Right atrium auricular region (tissue), 2 donors: ENCODE data around the gene ENTPD5. TPM values are rescaled to one million over a fixed set of nuclear protein-coding genes. Genes with fewer than 3 reads are reported as not detected.
A peak's percentile ranks its signal among the peaks of the same experiment; 100 is the strongest.

Experiments
- DNase-seq: peaks from one replicate; pipeline ENCODE4 v3.0.0-alpha.2; 2019; ENCODE audit warnings: low spot score
- H3K27ac ChIP-seq, 2 donors: fragments of 200-600 bp; sonication (generic); 1 replicate in 1 of 2; 2 replicates in 1 of 2; pipeline ENCODE4 v1.5.1; 2016 to 2019
- H3K27me3 ChIP-seq, 2 donors: fragments of 200-600 bp; sonication (generic); one replicate each; pipeline versions ENCODE4 v1.5.1 to v1.6.0; 2017 to 2019
- H3K36me3 ChIP-seq: fragments of 200-600 bp; sonication (generic); one replicate; pipeline ENCODE4 v1.5.1; 2016
- H3K4me1 ChIP-seq, 2 donors: fragments of 200-600 bp; sonication (generic); one replicate each; pipeline versions ENCODE4 v1.5.1 to v1.6.0; 2017 to 2019
- H3K4me3 ChIP-seq, 2 donors: fragments of 200-600 bp; sonication (generic); 1 replicate in 1 of 2; 2 replicates in 1 of 2; pipeline ENCODE4 v1.5.1; 2017 to 2019; ENCODE audit warnings: mild to moderate bottlenecking in 1 of 2, moderate library complexity in 1 of 2
- H3K9me3 ChIP-seq, 2 donors: fragments of 200-600 bp; sonication (generic); one replicate each; pipeline ENCODE4 v1.5.1; 2019
- CTCF ChIP-seq, 2 donors: fragments of 200-600 bp; sonication (generic); IDR thresholded peaks; one replicate each; pipeline ENCODE4 v1.5.1; 2019; ENCODE audit warnings: antibody characterized with exemption in 2 of 2
- total RNA-seq, 2 donors: library from RNA; depleted of rRNA; stranded (reverse); fragments of >200 nt; gene quantifications; one replicate each; pipeline ENCODE4 v1.1.0, GENCODE V29; 2016

Gene ENTPD5
- total RNA-seq, 2 donors from 2014 or later = 4.8 to 5.8 TPM

- no peak for TF ChIP-seq CTCF (IDR thresholded peaks at IDR 0.05)
- H3K27me3 ChIP-seq = no peaks in the 10 kb centered on the region
- H3K4me1 ChIP-seq = peaks cover 0 to 9% of the 10 kb centered on the region in 2 donors
- peaks cover 36% of the 10 kb centered on the region for H3K36me3 ChIP-seq
- no peak overlapping the region for H3K27ac ChIP-seq
- H3K9me3 ChIP-seq = no peaks in the 10 kb centered on the region
- no peak overlapping the region for H3K4me3 ChIP-seq
- no peak for DNase-seq
Measured at GRCh38 chr14:73945159-73945670, 73.9 kb downstream of the ENTPD5 start.

GRCh38 chr14:73944432-73945158 lies 74.5 kb downstream of the ENTPD5 start:
- no peak for DNase-seq
- no peaks in the 10 kb centered on the region for H3K9me3 ChIP-seq
- peaks cover 41% of the 10 kb centered on the region for H3K36me3 ChIP-seq
- TF ChIP-seq CTCF (IDR thresholded peaks at IDR 0.05) = no peak
- H3K4me1 ChIP-seq = peaks cover 0 to 9% of the 10 kb centered on the region in 2 donors
- no peak overlapping the region for H3K4me3 ChIP-seq
- no peak overlapping the region for H3K27ac ChIP-seq
- H3K27me3 ChIP-seq = no peaks in the 10 kb centered on the region

GRCh38 chr14:73943083-73943482 lies 76.0 kb downstream of the ENTPD5 start:
- DNase-seq = no peak
- no peak for TF ChIP-seq CTCF (IDR thresholded peaks at IDR 0.05)
- no peaks in the 10 kb centered on the region for H3K27me3 ChIP-seq
- peaks cover 42% of the 10 kb centered on the region for H3K36me3 ChIP-seq
- H3K9me3 ChIP-seq = no peaks in the 10 kb centered on the region
- H3K4me1 ChIP-seq = no peaks in the 10 kb centered on the region
- H3K4me3 ChIP-seq = no peak overlapping the region
- peak overlapping the region in 1 of 2 donors; percentile 5 for H3K27ac ChIP-seq

GRCh38 chr14:73942180-73942579 lies 76.9 kb downstream of the ENTPD5 start:
- TF ChIP-seq CTCF (IDR thresholded peaks at IDR 0.05) = no peak
- Histone ChIP-seq H3K4me1 (no peaks in the 10 kb centered on the region), H3K4me3 (no peak overlapping the region), H3K27ac (no peak overlapping the region), H3K27me3 (no peaks in the 10 kb centered on the region), H3K9me3 (no peaks in the 10 kb centered on the region), H3K36me3 (peaks cover 51% of the 10 kb centered on the region)
- no peak for DNase-seq

GRCh38 chr14:73937012-73937411 lies 82.1 kb downstream of the ENTPD5 start:
- Histone ChIP-seq H3K4me3 (no peak overlapping the region), H3K9me3 (no peaks in the 10 kb centered on the region), H3K27me3 (no peaks in the 10 kb centered on the region), H3K27ac (no peak overlapping the region), H3K4me1 (no peaks in the 10 kb centered on the region), H3K36me3 (peaks cover 62% of the 10 kb centered on the region)
- DNase-seq = no peak
- TF ChIP-seq CTCF (IDR thresholded peaks at IDR 0.05) = no peak
